Lower lobe of right lung (tissue), 2 donors: Measurements from ENCODE around the gene DCTPP1. TPM values are rescaled to one million over a fixed set of nuclear protein-coding genes. Genes with fewer than 3 reads are reported as not detected.

Source experiments
- ATAC-seq, 2 donors: fragments of 200-7000 bp; cut with Tn5 transposase; one replicate each; pipeline ENCODE4 v1.9.1; 2020 to 2022; ENCODE audit warnings: mild to moderate bottlenecking in 2 of 2, moderate library complexity in 2 of 2
- DNase-seq: peaks from one replicate; pipeline ENCODE4 v3.0.0-alpha.2; 2020
- H3K27ac ChIP-seq: fragments of 200-600 bp; one replicate; pipeline ENCODE4 v1.8.0; 2022
- H3K27me3 ChIP-seq: fragments of 200-600 bp; one replicate; pipeline ENCODE4 v1.8.0; 2022; ENCODE audit warnings: low read depth
- H3K36me3 ChIP-seq: fragments of 200-600 bp; one replicate; pipeline ENCODE4 v1.8.0; 2022; ENCODE audit warnings: mild to moderate bottlenecking
- H3K4me1 ChIP-seq: fragments of 200-600 bp; one replicate; pipeline ENCODE4 v1.8.0; 2022
- H3K4me3 ChIP-seq: fragments of 200-600 bp; one replicate; pipeline ENCODE4 v1.8.0; 2022; ENCODE audit warnings: mild to moderate bottlenecking
- H3K9me3 ChIP-seq: fragments of 200-600 bp; one replicate; pipeline ENCODE4 v1.8.0; 2022
- CTCF ChIP-seq: fragments of 200-600 bp; IDR thresholded peaks from one replicate; pipeline ENCODE4 v1.8.0; 2022; ENCODE audit warnings: antibody characterized with exemption, mild to moderate bottlenecking
- intact Hi-C: fragments of 100-400 bp; cut with DNase I; formaldehyde crosslinking; loops from one replicate; pipeline ENCODE4 v1.11.0; 2022
- total RNA-seq: library from RNA; stranded (reverse); fragmentation: NEBNext Ultra II Directional; extraction: Animal tissue kit (Norgen Biotek cat#: 25700); gene quantifications from one replicate; pipeline ENCODE4 v1.2.1, GENCODE V29; 2021
- donor health status: DM: no; HTN: yes; CAD: no; lungs with severe emphysema.

The DCTPP1 gene
- total RNA-seq, 1 donor from 2014 or later, result 19.1 TPM

DNA sequence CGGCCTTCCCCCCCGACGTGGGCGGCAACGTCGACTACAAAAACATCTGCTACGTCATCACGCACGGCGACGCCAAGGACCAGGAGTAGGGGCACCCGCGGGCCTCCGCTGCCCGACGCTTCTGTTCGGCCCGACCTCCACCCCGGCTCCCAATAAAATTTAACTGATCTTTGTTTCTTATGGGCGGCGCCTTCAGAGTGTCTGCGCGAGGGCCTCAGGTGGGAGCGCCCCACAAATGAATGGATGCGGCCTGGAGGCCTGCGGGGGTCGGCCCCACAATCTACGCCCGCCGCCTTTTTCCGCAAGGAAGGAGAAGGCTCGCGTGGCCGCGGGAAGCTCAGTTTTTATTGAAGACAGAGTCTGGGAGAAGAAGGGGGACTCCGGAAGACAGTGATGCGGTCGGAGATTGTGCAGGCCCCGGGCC lies 52.0 kb downstream of the DCTPP1 start:
- H3K9me3 ChIP-seq, result no peaks in the 10 kb centered on the region
- DNase-seq (peak; percentile 98), ATAC-seq (peak; percentile 85 to 87)
- H3K4me3 ChIP-seq, result peak overlapping the region; percentile 77
- intact Hi-C loops, result no loop called here
- H3K36me3 ChIP-seq, result no peaks in the 10 kb centered on the region
- peaks cover 22% of the 10 kb centered on the region for H3K4me1 ChIP-seq
- H3K27me3 ChIP-seq, result no peaks in the 10 kb centered on the region
- TF ChIP-seq CTCF, result no peak
- peak overlapping the region; percentile 98 for H3K27ac ChIP-seq

DNA sequence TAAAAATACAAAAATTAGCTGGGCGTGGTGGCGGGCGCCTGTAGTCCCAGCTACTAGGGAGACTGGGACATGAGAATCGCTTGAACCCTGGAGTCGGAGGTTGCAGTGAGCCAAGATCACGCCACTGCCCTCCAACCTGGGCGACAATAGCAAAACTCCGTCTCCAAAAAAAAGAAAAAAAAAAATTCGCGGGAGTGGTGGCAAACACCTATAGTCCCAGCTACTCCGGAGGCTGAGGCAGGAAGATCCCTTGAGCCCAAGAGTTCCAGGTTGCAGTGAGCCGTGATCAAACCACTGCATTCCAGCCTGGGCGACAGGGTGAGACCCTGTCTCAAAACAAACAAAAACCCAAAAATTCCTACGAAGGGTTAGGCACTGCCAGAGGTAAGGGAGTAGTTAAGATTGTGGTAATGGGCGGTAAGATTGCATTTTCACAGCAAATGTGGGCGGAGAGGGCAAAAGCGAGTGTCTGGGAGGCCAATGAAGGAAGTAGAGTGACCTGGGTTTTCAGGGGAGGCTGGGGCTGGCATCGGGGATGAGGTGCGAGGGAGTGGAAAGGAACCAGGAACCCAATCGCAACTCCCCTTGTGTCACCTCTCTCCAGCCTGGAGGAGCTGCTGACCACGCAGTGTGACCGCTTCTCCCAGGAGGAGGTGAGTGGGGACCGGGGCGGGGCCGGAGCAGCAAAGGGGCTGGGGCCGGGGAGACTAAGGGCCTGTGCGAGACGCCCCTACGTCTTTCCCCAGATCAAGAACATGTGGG lies 52.6 kb downstream of the DCTPP1 start:
- peak overlapping the region; percentile 98 for H3K27ac ChIP-seq
- no peaks in the 10 kb centered on the region for H3K9me3 ChIP-seq
- ATAC-seq, result no peak
- no peaks in the 10 kb centered on the region for H3K36me3 ChIP-seq
- DNase-seq, result no peak
- TF ChIP-seq CTCF, result no peak
- H3K4me1 ChIP-seq, result peaks cover 22% of the 10 kb centered on the region
- intact Hi-C loops, result no loop called here
- peak overlapping the region; percentile 77 for H3K4me3 ChIP-seq
- H3K27me3 ChIP-seq, result no peaks in the 10 kb centered on the region

- DNase-seq (no peak), ATAC-seq (no peak)
- Histone ChIP-seq H3K36me3 (no peaks in the 10 kb centered on the region), H3K4me1 (peaks cover 25% of the 10 kb centered on the region), H3K4me3 (no peak overlapping the region), H3K9me3 (no peaks in the 10 kb centered on the region), H3K27me3 (no peaks in the 10 kb centered on the region), H3K27ac (peak overlapping the region; percentile 98)
- TF ChIP-seq CTCF, result no peak
- intact Hi-C loops, result no loop called here
Observed at GRCh38 chr16:30376461-30376902, 53.3 kb downstream of the DCTPP1 start.

DNA sequence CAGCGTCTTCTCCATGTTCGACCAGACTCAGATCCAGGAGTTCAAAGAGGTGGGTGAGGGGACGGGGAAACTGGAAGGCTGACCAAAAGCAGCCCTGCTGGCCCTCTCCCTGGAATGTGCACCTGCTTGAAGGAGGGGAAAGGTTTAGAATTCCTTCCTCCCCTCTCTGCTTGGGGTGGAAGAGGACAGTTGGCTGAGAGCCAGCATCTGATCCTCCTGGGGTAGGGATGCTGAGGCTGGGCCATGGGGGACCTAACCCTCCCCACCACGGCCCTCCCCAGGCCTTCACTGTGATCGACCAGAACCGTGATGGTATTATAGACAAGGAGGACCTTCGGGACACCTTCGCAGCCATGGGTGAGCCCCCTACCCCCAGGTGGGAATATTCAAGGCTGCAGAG lies 54.0 kb downstream of the DCTPP1 start:
- no peak for TF ChIP-seq CTCF
- Histone ChIP-seq H3K27me3 (no peaks in the 10 kb centered on the region), H3K27ac (no peak overlapping the region), H3K4me1 (peaks cover 28% of the 10 kb centered on the region), H3K9me3 (no peaks in the 10 kb centered on the region), H3K36me3 (no peaks in the 10 kb centered on the region), H3K4me3 (no peak overlapping the region)
- intact Hi-C loops, result no loop called here
- DNase-seq (no peak), ATAC-seq (no peak)

DNA sequence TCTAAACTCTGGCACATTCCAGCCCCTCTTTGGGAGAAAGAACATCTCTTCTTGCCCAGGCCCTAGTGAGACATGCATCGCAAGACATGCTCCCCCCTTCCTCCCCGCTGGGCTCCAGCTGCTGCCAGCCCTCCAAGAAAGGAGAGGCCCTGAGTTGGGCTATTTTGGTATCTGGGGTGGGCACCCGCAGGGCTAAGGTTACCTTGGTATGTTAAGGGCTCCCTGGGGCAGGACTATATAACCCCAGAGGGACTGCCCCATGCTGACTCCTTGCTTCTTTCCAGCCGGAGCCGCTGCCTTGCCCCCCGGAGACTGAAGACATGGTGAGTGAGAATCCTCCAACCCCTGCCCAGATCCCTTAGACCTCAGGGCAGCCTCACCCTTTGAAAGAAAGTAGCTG lies 55.3 kb downstream of the DCTPP1 start, which contains the start of gene MYL11:
TSS of gene MYL11 (plus strand) at position 265 of the 400 bp plus-strand sequence. CDS start at position 321, 56 bp downstream.
- ATAC-seq (no peak), DNase-seq (no peak)
- H3K27ac ChIP-seq, result no peak within 1 kb of the TSS
- H3K4me3 ChIP-seq, result no peak within 1 kb of the TSS
- intact Hi-C loops, result no loop called here
- H3K27me3 ChIP-seq, result no peaks in the 10 kb centered on the region
- no peak for TF ChIP-seq CTCF
- H3K4me1 ChIP-seq, result peaks cover 25% of the 10 kb centered on the region
- H3K36me3 ChIP-seq, result no peaks in the 10 kb centered on the region
- no peaks in the 10 kb centered on the region for H3K9me3 ChIP-seq

Other genes starting within 250 kb of the DCTPP1 start
- 76.3 TPM for gene CORO1A, start 246.4 kb downstream of the DCTPP1 start, total RNA-seq
- 51.7 TPM for gene BOLA2B, start 236.4 kb downstream of the DCTPP1 start, total RNA-seq
- 28.6 TPM for gene SLX1A, start 236.2 kb downstream of the DCTPP1 start, total RNA-seq
- gene SULT1A3, start 230.8 kb downstream of the DCTPP1 start, total RNA-seq, result 23.1 TPM
- gene NPIPB13, start 181.6 kb downstream of the DCTPP1 start, total RNA-seq, result 27.6 TPM
- gene CD2BP2, start 74.7 kb downstream of the DCTPP1 start, total RNA-seq, result 52.3 TPM
- gene TBC1D10B, start 59.5 kb downstream of the DCTPP1 start, total RNA-seq, result 36.9 TPM
- not detected for gene MYL11, start 55.2 kb downstream of the DCTPP1 start, total RNA-seq
- gene SEPTIN1, start 47.5 kb downstream of the DCTPP1 start, total RNA-seq, result 6.0 TPM
- gene ZNF48, start 34.6 kb downstream of the DCTPP1 start, total RNA-seq, result 6.2 TPM
- 3.8 TPM for gene ZNF771, start 22.4 kb downstream of the DCTPP1 start, total RNA-seq
- gene SEPHS2, start 15.8 kb upstream of the DCTPP1 start, total RNA-seq, result 54.6 TPM
- 127 TPM for gene ITGAL, start 42.7 kb upstream of the DCTPP1 start, total RNA-seq
- gene ZNF768, start 96.5 kb upstream of the DCTPP1 start, total RNA-seq, result 24.9 TPM
- gene ZNF747, start 104.8 kb upstream of the DCTPP1 start, total RNA-seq, result 9.3 TPM
- gene ZNF764, start 128.3 kb upstream of the DCTPP1 start, total RNA-seq, result 8.4 TPM
- 13.5 TPM for gene ZNF688, start 141.7 kb upstream of the DCTPP1 start, total RNA-seq
- gene ZNF785, start 155.7 kb upstream of the DCTPP1 start, total RNA-seq, result 16.2 TPM
- 7.7 TPM for gene ZNF689, start 180.4 kb upstream of the DCTPP1 start, total RNA-seq
- gene PRR14, start 220.9 kb upstream of the DCTPP1 start, total RNA-seq, result 46.3 TPM
- 68.6 TPM for gene FBRS, start 228.4 kb upstream of the DCTPP1 start, total RNA-seq